HG02943 (cell line): ENCODE results near the gene MLKL.
"Not testable (repeated sequence)": the region's sequence is repeated elsewhere in the genome, so short reads cannot be mapped to it uniquely, and the experiment has no call there.

Experiments used
- ATAC-seq: cut with Tn5 transposase; IDR thresholded peaks from one replicate; pipeline ENCODE4 v1.9.1; 2021; ENCODE audit warnings: mild to moderate bottlenecking, low read depth, moderate library complexity; ENCODE audit not compliant: unreplicated experiment

Gene MLKL

DNA sequence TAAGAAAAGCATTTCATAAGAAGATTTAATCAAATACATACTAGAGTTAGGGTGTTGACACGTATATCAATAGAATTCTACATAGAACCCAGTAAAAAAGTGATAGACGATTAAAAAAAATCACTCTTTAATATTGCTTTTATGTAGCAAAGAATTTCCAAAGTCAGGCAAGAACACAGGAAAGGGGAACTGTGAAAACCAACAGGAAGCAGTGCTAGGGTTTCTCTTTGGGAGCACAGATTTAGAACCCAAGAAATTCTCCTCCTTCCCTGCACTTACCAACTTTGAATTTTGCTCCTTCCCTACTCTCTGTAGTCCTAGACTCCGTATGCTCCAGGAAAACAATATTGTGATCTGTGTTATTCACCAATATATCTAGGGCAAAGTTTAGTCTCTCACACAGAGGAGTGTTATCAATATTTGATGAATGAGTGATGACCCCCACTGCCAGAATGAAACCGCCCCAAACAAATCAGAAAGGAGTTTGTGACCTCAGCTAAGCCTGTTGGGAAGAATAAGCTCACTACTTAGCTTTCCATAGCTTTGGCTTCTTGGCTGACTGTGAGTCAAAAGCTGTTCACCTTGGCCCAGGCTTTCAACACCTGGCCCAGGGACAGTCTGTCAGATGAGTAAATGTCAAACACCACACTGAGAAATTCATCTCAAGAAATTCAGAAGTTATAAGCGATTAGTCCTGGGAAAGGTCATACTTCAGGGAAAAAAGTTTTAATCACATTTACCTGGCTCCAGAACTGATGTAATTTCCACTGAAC, 42.6 kb downstream of the MLKL start:
- no peak for ATAC-seq

- no peak for ATAC-seq
Measured at GRCh38 chr16:74654536-74655050, 46.1 kb downstream of the MLKL start.

- not testable (repeated sequence) for ATAC-seq
Measured at GRCh38 chr16:74652883-74653282, 47.8 kb downstream of the MLKL start.

- no peak for ATAC-seq
Measured at GRCh38 chr16:74652249-74652648, 48.4 kb downstream of the MLKL start.

GRCh38 chr16:74651841-74652240, 48.8 kb downstream of the MLKL start:
- no peak for ATAC-seq

DNA sequence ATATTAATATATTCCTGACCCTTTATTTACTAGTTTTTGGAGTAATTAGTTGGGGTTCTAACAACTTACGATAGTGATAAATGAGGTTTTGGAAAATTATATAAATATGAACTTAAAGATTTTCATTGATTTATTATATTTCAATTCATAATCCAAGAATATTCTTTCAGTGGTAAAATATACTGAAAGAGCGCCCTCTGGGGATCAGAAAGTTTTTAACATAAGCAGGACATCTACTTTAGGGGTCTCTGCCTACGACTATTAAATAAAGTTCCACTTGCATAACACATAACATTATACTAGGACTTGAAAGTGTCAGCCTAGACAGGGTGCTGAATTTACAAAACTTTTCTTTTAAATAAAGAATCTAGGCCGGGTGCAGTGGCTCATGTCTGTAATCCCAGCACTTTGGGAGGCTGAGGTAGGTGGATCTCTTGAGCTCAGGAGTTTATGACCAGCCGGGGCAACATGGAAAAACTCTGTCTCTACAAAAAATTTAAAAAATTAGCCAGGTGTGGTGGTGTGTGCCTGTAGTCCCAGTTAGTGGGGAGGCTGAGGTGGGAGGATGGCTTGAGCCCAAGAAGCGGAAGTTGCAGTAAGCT, 49.6 kb downstream of the MLKL start:
- no peak for ATAC-seq

- ATAC-seq, result no peak
Measured at GRCh38 chr16:74649839-74650504, 50.7 kb downstream of the MLKL start.

GRCh38 chr16:74641969-74642368, 58.7 kb downstream of the MLKL start:
- ATAC-seq, result no peak

DNA sequence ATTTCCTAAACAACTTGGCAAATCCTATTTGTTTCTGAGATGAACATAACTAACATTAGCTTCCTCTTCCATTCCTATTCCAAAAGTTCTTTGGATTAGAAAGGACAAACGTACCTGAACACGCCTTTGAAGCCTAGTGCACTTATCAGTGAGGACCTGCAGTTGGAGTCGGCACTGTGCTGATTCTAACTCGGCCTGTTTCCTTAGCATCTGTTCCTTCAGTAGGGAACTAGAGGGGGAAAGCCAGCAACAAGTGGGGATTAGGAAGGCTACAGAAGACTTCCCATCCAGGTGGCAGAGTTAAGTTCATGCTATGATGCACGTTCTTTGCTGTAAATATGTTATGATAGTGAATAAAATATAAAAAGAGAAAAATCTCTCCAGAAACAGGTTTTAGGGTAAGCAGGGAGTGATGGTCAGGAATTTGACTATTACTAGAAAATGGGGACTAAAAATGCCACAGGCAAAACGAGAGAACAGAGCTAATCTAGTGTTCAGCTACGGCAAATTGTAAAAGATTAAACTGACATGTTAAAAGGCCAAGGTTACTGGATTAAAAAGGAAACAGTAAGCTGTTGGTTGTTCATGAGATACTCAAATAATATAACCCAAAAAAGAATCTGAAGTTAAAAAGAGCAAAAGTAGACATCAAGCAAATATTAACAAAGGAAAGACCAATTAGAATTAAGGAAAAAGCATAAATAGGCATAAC, 62.8 kb downstream of the MLKL start:
- no peak for ATAC-seq

GRCh38 chr16:74635303-74635702, 65.4 kb downstream of the MLKL start:
- no peak for ATAC-seq

- ATAC-seq, result no peak
Measured at GRCh38 chr16:74633686-74634085, 67.0 kb downstream of the MLKL start.

DNA sequence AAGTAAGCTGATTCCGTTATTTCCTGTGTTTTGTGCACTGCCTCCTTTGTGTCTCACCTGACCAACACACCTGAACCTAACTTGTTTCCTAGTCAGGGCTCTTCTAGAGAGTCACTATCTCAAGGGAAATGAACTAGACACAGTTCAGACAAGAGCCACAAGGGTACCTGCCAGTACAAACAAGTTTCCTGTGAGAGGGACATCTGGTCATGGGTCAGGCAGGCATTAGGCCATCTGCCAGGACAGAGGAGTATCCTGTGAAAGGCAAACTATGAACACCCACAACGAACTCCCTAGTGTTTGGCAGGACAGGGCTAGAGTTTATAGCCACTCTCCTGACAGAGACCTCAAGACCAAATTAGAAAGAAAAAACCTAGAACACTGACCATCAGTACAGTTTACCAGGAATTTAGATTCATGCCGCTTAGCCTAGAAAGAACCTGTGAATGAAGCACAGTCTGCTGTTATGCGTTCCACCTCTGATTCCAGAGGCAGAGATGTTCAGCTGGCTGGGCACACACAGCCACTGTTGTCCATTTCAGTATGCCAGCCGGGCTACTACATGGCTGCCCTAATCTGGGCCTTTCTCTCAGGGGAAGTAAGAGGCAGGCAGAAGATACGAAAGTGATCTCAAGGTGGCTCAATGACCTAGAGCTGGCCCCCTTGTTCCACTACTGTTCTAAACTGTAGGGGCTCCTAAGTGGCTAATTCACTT, 73.0 kb downstream of the MLKL start:
- ATAC-seq, result no peak

GRCh38 chr16:74626741-74627416, 73.8 kb downstream of the MLKL start:
- no peak for ATAC-seq

DNA sequence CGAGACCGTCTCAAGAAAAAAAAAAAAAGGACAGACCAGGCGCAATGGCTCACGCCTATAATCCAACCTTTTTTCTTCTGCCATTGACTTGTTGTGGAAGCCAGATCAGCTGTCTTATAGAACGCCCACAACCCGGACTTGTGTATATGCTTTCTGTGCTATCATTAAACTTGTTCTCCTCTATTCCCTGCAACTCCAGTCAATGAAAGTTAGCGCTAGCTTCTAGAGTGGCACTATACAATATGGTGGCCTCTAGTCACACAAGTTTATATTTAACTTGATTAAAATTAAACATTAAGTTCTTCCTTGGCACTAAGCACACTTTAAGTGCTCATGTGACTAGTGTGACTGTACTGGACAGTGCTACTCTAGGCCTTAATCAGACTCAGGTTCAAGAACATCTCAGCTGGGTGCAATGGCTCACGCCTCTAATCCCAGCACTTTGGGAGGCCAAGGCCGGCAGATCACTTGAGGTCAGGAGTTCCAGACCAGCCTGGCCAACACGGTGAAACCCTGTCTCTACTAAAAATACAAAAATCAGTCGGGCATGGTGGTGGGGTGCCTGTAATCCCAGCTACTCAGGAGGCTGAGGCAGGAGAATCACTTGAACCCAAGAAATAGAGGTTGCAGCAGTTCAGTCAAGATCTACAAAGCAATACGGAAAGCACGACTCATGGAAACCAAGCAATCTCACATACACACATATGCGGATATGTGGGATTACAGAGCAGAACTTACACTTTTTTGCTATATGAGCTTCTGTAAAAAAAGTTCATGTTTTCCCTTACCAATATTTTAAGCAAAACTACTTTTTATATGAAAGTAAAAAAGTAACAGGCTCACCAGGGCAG, 74.9 kb downstream of the MLKL start:
- no peak for ATAC-seq

- ATAC-seq, result no peak
Measured at GRCh38 chr16:74623839-74624235, 76.8 kb downstream of the MLKL start.

DNA sequence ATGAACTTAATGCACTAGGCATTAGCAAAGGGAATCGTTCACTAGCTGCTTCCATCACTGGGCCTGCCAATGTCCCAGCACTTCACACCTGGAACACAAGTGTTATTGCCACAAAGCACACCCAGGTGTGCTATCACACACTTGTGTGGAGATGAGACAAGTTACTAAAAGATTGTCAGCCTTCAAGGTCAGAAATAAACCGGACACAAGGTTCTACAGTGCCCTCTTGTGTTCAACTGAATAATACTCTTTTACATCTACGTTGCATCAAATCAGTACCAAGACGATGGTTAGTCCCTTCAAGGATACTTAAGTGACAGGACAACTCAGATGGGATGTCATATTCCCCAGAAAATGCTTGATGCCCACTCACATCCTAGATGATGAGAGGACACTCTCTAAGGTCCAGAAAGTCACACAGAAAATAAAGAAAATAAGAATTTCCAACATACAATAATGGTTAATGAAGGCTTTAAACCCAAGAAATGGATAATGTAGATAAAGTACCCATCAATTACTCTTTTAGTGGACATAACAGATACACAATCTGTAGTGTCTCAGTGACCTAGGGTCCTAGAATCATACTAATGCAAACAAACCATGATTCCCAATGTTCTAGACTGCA, 77.3 kb downstream of the MLKL start:
- ATAC-seq, result no peak

- ATAC-seq, result no peak
Measured at GRCh38 chr16:74622005-74622404, 78.7 kb downstream of the MLKL start.
